VCaP (cell line): ENCODE results near the gene DNMT3B.

ENCODE experiments used
- H3K27ac ChIP-seq: fragments of 450-650 bp; 2 replicates; pipeline ENCODE4 v1.5.1; 2017
- TF ChIP-seq, protein P1 (sequence below): fragments of 450-650 bp; conservative IDR thresholded peaks from 2 replicates; pipeline ENCODE4 v1.5.1; 2017; ENCODE audit warnings: mild to moderate bottlenecking, moderate library complexity

The DNMT3B gene

DNA sequence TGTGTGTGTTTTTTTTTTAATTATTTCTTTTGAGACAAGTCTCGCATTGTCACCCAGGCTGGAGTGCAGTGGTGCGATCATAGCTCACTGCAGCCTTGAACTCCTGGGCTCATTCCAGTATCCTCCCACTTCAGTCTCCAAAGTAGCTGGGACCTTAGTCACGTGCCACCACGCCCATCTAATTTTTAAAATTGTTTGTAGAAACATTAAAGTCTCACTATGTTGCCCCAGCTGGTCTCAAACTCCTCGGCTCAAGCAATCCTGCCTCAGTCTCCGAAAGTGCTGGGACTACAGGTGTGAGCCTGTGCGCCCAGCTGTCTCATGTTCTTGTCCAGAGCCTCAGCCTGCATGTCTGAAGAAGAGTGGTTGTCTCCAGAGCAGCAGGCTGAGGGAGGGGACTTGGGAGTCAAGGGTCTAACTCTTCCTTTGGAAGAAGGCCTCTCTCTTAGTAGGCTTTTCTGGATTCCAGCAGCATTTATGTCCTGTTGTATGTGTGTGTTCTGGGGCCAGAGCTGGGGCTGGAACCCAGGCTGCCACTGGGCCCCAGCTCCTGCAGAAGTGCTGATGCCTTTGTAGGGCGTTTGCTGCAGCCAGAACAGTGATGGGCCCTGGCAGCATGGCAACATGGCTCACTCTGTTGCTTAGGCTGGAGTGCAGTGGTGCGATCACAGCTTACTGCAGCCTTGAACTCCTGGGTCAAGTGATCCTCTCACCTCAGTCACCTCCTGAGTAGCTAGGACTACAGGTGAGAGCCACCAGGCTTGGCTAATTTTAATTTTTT, 5.4 kb downstream of the DNMT3B start:
- H3K27ac ChIP-seq: no peak overlapping the region
- TF ChIP-seq, protein P1, sequence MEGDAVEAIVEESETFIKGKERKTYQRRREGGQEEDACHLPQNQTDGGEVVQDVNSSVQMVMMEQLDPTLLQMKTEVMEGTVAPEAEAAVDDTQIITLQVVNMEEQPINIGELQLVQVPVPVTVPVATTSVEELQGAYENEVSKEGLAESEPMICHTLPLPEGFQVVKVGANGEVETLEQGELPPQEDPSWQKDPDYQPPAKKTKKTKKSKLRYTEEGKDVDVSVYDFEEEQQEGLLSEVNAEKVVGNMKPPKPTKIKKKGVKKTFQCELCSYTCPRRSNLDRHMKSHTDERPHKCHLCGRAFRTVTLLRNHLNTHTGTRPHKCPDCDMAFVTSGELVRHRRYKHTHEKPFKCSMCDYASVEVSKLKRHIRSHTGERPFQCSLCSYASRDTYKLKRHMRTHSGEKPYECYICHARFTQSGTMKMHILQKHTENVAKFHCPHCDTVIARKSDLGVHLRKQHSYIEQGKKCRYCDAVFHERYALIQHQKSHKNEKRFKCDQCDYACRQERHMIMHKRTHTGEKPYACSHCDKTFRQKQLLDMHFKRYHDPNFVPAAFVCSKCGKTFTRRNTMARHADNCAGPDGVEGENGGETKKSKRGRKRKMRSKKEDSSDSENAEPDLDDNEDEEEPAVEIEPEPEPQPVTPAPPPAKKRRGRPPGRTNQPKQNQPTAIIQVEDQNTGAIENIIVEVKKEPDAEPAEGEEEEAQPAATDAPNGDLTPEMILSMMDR: no peak

DNA sequence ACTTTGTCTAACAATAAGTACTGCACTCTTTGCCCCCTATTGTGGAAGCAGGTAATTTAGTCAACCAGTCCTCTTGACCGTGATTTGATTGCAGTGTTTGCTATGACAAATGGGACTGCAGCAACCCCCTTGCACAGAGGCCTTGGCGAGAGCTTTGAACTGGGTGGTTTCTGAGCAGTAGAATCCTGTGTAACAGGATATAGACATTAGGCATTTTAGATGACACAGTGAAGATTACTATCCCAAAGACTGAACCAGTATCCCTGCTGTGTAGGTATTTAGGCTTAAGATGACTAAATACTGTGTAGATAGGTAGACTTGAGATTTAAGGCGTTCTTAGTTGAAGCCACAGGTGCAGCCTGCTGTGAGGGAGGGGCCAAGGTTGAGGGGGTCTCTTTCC, 9.9 kb downstream of the DNMT3B start:
- no peak overlapping the region for H3K27ac ChIP-seq

DNA sequence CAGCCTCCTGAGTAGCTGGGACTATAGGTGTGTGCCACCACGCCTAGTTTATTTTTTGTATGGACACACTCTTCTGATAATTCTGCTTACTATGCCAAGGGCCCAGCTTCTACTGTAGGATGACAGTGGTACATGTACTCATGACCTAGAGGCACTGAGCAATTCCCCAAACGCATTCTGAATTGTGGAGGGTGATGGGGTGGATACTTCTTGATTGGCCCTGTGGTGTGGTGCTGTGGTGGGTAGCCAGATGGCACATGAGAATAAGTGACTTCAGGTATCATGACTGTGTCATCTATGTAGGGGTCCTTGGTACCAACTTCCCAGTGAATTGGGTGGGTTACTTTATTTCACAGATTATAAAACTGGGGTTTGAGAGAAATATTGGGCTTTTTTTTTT, 11.0 kb downstream of the DNMT3B start:
- no peak overlapping the region for H3K27ac ChIP-seq

More for the DNA sequence above, 9.9 kb downstream of the DNMT3B start:
- TF ChIP-seq, protein P1: no peak

DNA sequence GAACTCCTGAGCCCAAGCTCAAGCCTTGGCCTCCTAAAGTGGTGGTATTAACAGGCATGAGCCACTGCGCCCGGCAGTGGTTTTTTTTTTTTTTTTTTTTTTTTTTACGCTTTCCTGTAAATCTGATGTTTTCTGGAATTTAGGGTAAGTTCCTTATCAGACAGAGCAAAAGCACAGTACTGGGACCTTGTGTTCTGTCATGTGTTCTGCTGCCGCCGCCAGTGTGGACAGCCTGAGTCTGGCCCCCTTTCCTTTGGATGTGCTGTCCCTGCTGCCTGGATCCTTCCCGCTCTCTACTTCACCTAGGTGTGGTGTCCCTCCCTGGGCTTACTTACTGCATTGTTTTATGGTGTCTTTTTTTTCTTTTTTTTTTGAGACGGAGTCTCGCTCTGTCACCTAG, 11.7 kb downstream of the DNMT3B start:
- H3K27ac ChIP-seq: no peak overlapping the region
- TF ChIP-seq, protein P1: no peak

More for the DNA sequence above, 11.0 kb downstream of the DNMT3B start:
- TF ChIP-seq, protein P1: no peak

DNA sequence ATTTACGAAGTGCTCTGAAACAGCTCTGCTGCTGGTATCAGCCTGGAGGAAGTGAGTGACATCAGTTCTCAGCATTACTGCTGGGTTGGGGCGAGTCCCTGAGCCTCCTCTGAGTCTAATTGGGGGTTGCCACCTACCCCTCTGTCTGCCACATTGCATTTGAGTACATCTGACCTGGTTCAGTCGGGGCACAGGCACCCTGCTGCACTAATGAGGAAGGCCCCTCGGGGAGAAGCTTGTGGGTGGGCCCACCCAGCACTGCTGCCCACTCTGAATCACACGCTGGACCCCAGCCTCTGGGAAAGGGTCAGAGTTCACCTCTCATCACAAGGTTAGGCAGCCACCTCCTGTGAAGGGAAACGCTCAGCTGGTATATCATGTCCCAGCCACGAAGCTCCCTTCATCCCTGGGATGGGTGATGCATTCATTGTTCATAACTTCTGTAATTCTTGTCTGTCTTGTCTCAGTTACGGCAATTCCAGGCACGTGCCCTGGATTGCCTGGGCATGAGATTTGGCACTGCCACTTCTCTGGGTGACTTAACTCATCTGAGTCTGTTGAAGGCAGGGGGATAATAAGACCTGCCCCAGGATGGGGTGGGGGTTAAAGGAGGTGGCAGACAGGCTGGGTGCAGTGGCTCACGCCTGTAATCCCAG, 13.3 kb downstream of the DNMT3B start:
- peak overlapping the region; percentile 74 for H3K27ac ChIP-seq
- TF ChIP-seq, protein P1: no peak

DNA sequence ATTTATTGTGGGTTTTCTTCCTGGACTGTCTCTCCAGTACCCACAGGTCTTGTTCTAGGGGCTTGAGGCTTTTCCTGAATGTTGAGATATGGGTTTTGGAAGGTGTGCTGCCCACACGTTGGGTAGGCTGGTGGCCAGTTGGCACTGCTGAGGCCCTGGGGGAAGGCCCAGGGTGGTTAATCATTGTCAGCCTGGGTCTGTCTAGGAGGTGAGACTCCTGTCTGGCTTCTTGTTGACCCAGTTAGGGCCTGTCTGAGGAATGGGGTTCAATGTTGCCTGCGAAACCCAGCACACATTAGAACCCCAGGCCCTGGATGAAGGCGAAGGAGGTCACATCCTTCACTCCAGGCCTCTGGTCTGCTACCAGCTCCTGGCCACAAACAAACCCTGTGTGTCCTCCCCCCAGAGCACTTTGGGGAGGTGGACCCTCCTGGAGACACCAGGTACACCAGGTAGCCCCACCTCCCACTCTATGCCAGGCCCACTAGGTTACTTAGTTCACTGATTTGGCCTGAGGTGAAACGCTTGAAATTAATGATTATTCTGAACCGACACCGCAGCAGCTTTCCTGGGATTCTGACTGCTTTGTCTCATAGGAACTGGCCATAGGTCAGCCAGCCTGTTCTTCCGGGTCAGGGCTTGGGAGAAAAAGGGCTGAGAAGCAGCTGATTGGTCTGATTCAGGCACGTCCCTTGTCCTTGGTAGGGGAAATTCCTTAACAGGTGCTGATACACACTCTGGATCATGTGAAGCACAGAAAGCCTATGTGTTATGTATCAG, 15.2 kb downstream of the DNMT3B start:
- peak overlapping the region; percentile 74 for H3K27ac ChIP-seq
- TF ChIP-seq, protein P1: no peak
